ENCODE data around the gene MPV17. TPM values are rescaled to one million over a fixed set of nuclear protein-coding genes. Genes with fewer than 3 reads are reported as not detected.
A peak's percentile ranks its signal among the peaks of the same experiment; 100 is the strongest.
"Not testable (repeated sequence)": the region's sequence is repeated elsewhere in the genome, so short reads cannot be mapped to it uniquely, and the experiment has no call there.

Gene MPV17
- total RNA-seq, 1 donor from 2014 or later = 47.2 TPM

DNA sequence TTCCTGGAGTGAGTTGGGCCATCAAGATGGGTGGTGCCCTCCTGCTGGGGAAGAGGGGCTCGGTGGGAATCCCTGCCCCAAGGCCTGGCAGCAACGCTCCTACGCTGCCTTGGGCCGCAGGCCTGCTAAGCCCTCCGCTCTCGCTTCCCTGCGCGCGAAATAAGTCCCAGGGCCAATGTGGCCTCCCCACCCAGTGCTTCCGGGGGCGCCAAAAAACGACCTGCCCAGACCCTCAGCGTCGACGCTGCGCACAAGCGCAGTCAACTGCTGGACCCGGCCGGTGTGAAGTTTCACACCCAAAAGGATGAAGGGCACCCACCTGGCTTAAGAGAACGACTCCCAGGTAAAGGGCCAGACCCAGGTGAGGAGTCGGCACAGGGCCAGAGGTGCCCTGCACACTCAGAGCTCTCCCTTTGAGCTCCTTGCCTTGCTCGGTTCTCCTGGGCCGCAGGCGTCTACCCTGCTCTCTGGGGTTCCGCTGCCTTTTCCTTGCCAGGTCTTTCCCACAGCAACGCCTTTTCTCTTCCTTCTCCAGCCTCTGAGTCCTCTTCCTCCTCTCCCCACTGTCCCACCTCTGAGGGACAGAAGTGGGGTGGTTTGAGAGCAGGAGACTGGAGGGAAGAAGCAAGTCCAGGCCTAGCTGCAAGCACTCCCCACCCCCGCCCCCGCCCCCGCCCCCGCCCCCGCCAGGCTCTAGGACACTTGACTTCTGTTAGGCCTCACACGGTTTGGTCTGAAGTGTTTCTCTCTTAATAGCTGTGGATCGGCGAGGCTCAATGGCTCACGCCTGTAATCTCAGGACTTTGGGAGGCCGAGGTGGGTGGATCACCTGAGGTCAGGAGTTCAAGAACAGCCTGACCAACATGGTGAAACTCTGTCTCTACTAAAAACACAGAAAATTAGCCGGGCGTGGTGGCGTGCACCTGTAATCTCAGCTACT lies 47.4 kb downstream of the MPV17 start, which contains the start of gene DNAJC5G:
Gene DNAJC5G (plus strand): TSS at position 223 of the 940 bp plus-strand sequence. CDS start 1,296 bp downstream, outside the sequence.
- DNase-seq = no peak
- intact Hi-C loops (cut with micrococcal nuclease) = no loop called here
- ATAC-seq = no peak

DNA sequence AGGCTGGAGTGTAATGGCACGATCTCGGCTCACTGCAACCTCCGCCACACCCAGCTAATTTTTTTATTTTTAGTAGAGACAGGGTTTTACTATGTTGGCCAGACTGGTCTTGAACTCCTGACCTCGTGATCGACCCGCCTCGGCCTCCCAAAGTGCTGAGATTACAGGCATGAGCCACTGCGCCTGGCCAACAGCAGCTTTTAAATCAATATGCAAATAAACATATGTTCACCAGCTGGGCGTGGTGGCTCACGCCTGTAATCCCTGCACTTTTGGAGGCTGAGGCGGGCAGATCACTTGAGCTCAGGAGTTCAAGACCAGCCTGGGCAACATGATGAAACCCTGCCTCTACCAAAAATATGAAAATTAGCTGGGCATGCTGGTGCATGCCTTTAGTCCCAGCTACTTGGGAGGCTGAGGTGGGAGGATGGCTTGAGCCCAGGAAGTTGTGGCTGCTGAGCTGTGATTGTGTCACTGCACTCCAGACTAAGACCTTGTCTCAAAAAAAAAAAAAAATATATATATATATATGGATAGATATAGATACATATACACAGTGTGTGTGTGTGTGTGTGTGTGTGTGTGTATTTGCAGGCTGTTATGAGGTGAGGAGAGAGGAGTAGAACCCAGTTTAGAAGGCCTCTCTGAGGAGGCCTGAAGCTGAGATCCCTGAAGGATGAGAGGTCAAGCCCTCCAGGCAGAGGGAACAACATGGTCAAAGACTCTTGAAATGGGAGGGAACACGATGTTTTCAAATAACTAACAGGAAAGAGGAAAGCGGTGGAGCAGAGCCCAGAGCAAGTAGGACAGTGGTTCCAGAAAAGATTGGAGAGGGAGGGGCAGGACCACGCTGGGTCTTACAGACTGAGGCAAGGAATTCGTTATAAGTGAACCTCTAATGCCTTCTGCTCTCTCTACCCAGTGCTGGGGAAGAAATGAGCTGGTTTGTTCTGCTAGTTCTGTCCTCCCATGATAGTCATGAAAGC lies 50.1 kb downstream of the MPV17 start:
- peak; percentile 14 for ATAC-seq
- DNase-seq; intact Hi-C loops (cut with micrococcal nuclease): not testable (repeated sequence)

DNA sequence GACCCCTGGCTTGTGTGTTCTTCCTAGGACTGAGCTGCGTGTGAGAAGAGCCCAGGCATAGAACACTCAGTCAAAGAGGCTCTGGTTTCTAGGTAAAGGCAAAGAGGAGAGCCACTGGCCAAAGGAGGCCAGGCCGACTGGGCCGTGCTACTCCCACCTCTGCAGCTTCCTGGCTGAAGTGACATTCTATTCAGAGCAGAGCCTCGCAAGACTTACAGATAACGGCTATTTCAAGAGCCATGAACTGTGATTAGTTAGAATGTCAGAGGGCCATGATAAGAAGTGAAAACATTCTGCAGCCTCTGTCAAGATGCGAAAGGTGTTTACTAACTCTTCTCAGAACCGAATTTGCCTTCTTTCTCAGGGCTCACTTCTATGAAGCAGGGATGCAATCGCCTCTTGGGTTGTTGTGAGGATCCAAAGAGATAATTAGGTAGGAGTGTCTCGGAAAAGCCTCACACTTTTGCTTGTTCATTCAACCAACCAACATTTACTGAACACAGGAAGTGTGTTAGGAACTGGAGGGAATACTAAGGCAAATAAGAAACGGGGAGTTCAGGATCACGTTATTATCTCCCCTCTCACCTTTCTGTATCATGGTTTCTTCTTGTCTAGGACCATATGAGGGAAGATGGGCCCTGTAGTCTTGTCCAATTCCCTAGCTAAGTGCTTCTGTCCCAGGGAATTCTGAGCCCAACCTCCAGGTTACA lies 51.1 kb downstream of the MPV17 start:
- peak; percentile 92 for ATAC-seq
- peak; percentile 65 for DNase-seq
- intact Hi-C loops (cut with micrococcal nuclease) = no loop called here

DNA sequence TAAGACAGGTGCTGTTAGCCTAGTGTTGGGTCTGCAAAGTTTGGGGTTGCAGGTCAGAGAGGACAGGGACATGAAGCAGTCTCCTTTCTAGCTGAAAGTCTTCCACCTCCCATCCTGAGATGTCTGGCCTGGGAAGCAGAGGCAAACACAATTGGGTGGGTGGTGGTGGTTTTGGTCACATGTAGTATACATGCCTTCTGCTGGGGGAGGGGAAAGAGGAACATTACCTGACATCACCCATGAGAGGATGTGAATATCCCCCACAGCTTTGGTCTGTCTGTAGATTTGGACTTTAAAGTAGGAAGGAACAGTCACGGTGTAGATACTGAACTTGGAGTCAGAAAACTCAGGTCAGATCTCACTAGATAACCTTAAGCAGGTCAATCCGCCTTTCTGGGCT lies 52.2 kb downstream of the MPV17 start:
- ATAC-seq = no peak
- no peak for DNase-seq
- intact Hi-C loops (cut with micrococcal nuclease) = no loop called here

DNA sequence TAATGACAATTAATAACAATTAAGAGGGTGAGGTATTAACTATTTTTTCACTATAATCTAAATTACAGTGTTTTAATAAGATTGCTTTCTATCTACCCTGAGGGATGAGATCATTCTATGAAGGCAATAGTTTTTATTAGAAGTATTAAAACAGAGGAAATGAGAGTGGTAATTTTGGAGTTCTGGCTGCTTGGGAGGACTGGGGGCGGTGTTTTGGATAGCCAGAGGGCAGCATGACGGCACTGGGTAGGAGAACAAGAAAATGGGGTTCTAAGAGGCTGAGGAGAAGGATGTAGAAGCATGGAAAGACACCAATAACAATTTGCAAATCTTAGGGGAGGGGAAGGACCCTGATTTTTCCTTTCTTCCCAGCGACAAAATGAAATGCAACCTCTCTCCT lies 52.8 kb downstream of the MPV17 start:
- intact Hi-C loops (cut with micrococcal nuclease) = no loop called here
- no peak for ATAC-seq
- no peak for DNase-seq

DNA sequence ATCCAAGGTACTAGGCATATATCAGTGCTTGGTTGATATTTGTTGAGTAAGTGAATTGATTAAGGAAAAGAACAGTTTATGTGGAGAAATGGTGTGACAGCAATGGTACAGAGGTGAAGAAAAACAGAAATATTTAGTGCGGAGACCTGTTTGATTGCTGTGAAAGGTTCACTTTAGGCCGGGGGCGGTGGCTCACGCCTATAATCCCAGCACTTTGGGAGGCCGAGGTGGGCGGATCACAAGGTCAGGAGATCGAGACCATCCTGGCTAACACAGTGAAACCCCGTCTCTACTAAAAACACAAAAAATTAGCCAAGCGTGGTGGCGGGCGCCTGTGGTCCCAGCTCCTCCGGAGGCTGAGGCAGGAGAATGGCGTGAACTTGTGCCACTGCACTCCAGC lies 54.6 kb downstream of the MPV17 start:
- intact Hi-C loops (cut with micrococcal nuclease); DNase-seq; ATAC-seq: not testable (repeated sequence)

DNA sequence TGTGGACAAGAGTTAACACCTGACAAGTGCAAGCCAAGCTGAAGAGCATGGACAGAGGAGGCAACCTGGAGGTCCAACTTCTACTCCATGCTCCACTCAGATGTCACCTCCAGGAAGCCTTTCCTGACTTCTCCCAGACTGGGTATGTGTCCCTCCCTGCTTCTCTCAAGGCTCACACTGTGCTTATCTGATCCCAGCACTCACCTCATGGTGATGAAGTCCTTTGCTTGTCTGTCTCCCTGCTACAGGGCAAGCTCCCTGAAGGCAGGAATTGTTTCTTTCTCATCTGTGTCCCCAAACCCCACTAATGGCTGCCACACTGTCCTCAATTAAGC lies 57.4 kb downstream of the MPV17 start:
- DNase-seq (no peak), ATAC-seq (no peak)
- intact Hi-C loops (cut with micrococcal nuclease) = no loop called here

DNA sequence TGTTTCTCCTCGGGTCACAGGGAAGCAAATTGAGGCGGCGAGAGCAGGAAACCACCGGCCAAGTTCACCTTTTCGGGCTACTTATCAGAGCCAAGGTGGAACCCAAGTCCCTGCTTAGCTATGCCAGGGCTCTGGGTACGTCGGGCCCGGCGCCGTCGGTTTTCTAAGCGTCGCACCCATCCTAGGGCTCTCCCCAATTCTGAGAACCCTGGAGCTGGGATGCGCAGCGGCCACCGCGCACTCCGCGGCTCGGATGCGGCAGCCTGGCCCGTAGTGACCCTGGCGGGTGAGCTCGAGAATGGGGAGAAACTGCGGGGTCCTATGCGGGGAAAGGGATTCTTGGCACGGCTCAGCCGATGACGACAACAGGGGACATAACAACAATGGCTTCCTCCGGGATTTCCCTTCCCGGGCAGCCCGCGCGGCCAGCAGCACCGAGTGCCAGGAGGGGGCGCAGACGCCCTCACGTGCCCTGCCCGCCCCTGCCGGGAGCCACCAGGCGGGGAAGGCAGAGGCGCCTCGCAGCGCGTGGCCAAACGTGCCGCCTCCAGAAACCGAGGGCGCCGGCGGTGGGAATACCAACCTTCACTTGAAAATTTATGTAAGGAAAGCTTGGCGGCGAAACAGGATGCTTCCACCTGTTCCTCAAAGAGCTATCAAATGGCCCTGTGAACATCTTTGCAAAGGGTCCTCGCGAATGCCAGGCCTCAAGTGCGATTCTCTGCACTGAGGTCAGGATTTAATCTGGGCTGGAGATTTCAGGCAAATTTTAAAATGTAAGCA lies 58.0 kb downstream of the MPV17 start:
- ATAC-seq (peak; percentile 76), DNase-seq (peak; percentile 85)
- intact Hi-C loops (cut with micrococcal nuclease) = no loop called here

DNA sequence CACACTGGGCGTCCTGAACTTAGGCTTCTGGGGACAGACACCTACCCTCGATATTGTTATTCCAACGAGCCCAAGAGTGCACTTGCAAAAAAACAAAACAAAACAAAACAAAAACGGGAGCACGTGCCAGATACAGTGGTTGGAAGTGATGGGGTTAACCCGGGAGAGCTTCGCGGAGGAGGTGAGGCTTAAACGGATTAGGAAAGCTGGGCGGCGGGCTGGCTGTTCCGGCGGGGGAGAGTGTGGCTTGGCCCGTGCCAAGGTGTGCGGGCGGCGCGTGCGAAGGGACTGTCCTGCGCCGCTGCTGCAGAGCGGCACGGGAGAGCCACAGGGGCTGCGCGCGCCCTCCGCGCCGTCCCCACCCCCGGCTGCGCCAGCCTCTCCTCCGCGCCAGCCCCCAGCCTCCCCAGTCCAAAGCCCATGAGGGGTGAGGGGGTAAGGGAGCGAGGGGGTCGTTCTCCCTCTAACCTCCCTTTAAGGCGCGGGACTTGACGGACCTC lies 58.6 kb downstream of the MPV17 start:
- no peak for DNase-seq
- intact Hi-C loops (cut with micrococcal nuclease) = no loop called here
- ATAC-seq = peak; percentile 62

DNA sequence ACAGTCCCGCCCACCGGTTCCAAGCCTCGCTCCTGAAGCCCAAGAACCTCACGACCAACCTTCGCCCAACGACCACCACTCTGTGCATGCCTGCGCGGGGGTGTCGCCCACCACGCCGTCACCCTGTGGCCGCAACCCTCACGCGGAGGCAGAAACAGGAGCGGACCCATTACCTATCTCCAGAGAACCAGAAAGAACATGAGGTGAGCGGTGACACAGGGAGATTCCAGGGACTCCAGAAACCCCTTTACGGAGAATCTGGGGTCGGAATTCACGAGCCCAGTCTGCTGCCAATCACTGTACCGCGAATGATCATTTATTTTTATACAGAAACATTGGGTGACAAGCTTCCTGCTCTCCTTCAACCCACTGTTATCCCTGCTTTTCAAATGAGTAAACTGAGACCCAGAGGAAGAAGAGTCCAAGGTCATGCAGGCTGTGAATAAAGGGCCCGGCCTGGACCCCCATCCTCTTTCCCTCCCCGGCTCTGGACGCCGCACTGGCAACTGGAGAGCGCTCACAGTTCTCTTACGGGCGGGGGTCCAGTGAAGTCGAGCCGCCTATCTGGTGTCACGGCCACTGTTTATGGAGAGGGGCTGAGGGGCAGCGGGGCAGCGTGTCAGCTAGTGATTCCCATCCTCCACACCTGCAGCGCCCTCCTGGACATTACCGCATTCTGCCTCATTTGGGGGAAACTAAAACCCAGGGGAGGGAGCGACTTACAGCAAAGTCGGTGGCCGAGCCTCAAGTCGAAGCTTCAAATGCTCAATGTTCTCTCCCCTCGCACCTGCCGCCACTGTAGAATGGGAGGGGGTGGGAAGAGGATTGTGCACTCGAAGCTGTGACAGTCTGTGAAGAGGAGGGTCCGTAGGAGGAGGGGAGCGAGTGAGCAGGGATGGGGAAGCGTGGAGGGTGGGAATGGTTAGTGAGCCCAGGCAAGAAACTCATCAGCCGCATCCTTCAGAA lies 59.3 kb downstream of the MPV17 start:
- ATAC-seq = no peak

DNA sequence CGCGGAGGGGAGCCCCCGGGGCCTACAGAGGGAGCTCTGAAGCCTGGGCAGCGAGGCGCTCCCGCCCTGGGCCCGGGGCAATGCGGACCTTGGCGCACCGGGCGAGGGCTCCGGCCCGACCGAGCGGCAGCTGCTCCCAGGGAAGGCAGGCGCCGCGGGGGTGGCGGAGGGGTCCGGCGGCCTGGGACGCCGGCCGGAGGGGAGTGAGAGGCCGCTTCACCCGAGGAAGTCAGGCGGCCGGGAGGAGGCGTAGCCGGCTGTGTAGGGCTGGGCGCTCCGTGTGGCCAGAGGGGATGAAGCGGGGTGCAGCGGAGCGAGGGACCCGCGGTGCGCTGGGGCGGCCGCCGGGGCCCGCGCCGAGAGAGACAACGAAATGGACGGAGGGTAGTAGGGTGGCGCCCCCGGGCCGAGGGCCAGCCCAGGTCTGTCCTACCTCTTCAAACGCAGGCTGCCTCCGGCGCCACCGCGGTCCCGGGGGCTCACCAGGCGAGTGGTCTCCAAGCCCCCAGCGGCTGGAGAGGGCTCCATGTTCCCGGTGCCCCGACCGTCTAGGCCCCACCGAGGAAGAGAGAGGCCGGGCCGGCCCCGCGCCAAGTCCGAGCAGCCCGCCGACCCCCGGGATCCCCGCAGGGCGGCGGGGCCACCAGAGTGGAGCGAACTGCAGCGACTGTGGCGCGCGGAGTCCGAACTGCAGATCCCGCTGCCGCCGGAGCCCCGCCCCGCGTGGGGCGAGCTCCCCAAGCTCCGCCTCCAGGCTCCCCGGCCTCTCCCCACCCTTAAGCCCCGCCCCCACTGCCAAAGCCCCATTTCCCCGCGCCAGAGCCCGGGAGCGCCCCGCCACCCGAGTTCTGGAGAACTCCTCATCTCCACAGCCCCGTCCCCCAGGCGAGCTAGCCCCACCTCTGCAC lies 60.3 kb downstream of the MPV17 start, which contains the start of gene SLC30A3:
Gene SLC30A3 (minus strand): TSS at position 669 of the 908 bp plus-strand sequence. CDS start 141 bp downstream, at position 528.
- DNase-seq = peak; percentile 82
- intact Hi-C loops (cut with micrococcal nuclease) = no loop called here
- ATAC-seq = peak; percentile 86

More for the DNA sequence above, 59.3 kb downstream of the MPV17 start:
- intact Hi-C loops (cut with micrococcal nuclease) = no loop called here
- DNase-seq = no peak

DNA sequence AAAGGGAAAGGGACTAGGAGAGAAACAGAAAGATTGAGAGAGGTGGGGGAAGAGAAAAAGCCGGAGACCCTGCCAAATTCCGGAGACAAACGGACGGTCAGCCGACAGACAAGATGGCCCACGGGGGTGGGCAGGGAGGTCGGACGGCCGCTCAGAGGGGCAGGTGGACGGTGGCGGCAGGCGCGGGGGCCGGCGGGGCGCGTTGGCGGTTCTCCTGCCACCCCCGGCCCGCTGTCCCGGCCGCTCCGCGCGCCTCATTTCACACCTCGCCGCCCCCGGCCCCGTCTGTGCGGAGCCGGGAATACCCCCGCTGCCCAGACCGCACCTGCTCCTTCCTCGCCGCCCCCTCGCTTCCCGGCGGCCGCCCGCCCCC lies 61.0 kb downstream of the MPV17 start:
- intact Hi-C loops (cut with micrococcal nuclease) = no loop called here
- DNase-seq = no peak
- no peak for ATAC-seq

DNA sequence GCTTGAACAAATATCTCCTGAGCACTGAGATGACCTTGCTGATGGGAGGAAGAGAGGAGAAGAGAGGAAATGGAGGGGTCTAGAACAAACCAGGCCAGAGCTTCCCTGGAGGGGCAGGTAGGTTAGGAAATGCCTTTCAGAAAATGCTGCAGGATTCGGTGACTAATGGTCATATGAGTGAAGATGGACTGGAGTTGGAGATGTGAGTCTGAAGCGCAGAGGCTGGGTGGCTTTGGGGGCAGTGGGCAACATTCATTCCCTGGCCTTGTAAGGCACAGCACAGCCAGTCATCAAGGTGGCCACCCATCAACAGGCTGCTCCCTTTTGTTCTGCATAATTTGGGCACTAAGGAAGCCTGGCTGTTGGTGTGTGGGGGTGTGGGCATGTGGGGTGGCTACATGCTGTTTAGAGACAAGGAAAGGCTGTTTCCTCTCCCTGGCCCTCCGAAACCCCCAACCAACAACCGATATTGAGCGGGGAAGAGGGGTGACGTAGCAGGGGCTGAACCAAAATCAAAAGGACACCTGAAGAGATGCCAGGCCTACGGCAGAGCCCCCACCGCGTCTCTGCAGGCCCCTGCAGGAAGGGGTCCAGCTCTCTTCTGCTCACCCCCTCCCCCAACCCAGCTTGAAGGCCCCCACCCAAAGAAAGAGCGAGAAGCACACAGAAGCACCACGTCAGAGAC lies 61.5 kb downstream of the MPV17 start:
- no peak for ATAC-seq
- intact Hi-C loops (cut with micrococcal nuclease) = no loop called here

More for the DNA sequence above, 61.5 kb downstream of the MPV17 start:
- DNase-seq = no peak

All from left ventricle myocardium superior (tissue), 1 donor.